ENCODE measurements around the gene CAND1.

Gene CAND1

GRCh38 chr12:67263471-67263870 lies 5.7 kb upstream of the CAND1 start:
- H3K27me3 ChIP-seq (ENCODE audit: control insufficient read depth, insufficient read depth, low read length): no peaks in the 10 kb centered on the region
- no peak overlapping the region for H3K27ac ChIP-seq (ENCODE audit: low read length)
- H3K4me3 ChIP-seq (ENCODE audit: low read length): no peak overlapping the region
- no peaks in the 10 kb centered on the region for H3K4me1 ChIP-seq (ENCODE audit: control insufficient read depth, low read depth, low read length)
- H3K9ac ChIP-seq (ENCODE audit: low read length): no peak overlapping the region
- no peaks in the 10 kb centered on the region for H3K36me3 ChIP-seq (ENCODE audit: control insufficient read depth, low read depth, low read length)
- no peaks in the 10 kb centered on the region for H3K9me3 ChIP-seq (ENCODE audit: control insufficient read depth, low read depth, low read length)

- Histone ChIP-seq H3K9ac (ENCODE audit: low read length) (peak overlapping the region; percentile 90), H3K4me3 (ENCODE audit: low read length) (peak overlapping the region; percentile 73), H3K4me1 (ENCODE audit: control insufficient read depth, low read depth, low read length) (peaks cover 11% of the 10 kb centered on the region), H3K9me3 (ENCODE audit: control insufficient read depth, low read depth, low read length) (no peaks in the 10 kb centered on the region), H3K27me3 (ENCODE audit: control insufficient read depth, insufficient read depth, low read length) (no peaks in the 10 kb centered on the region), H3K36me3 (ENCODE audit: control insufficient read depth, low read depth, low read length) (no peaks in the 10 kb centered on the region), H3K27ac (ENCODE audit: low read length) (peak overlapping the region; percentile 80)
Observed at GRCh38 chr12:67268335-67268895, 743 bp upstream of the CAND1 start.

- Histone ChIP-seq H3K4me1 (ENCODE audit: control insufficient read depth, low read depth, low read length) (peaks cover 11% of the 10 kb centered on the region), H3K9ac (ENCODE audit: low read length) (peak overlapping the region; percentile 90), H3K27me3 (ENCODE audit: control insufficient read depth, insufficient read depth, low read length) (no peaks in the 10 kb centered on the region), H3K4me3 (ENCODE audit: low read length) (peak overlapping the region; percentile 73), H3K27ac (ENCODE audit: low read length) (peak overlapping the region; percentile 80), H3K36me3 (ENCODE audit: control insufficient read depth, low read depth, low read length) (peaks cover 8% of the 10 kb centered on the region), H3K9me3 (ENCODE audit: control insufficient read depth, low read depth, low read length) (no peaks in the 10 kb centered on the region)
Observed at GRCh38 chr12:67269633-67270573, 745 bp downstream of the CAND1 start.

- Histone ChIP-seq H3K9ac (ENCODE audit: low read length) (peak overlapping the region; percentile 90), H3K9me3 (ENCODE audit: control insufficient read depth, low read depth, low read length) (no peaks in the 10 kb centered on the region), H3K4me3 (ENCODE audit: low read length) (peak overlapping the region; percentile 73), H3K27ac (ENCODE audit: low read length) (no peak overlapping the region), H3K27me3 (ENCODE audit: control insufficient read depth, insufficient read depth, low read length) (no peaks in the 10 kb centered on the region), H3K4me1 (ENCODE audit: control insufficient read depth, low read depth, low read length) (peaks cover 11% of the 10 kb centered on the region), H3K36me3 (ENCODE audit: control insufficient read depth, low read depth, low read length) (peaks cover 8% of the 10 kb centered on the region)
Observed at GRCh38 chr12:67270622-67271021, 1.5 kb downstream of the CAND1 start.

- Histone ChIP-seq H3K9ac (ENCODE audit: low read length) (no peak overlapping the region), H3K9me3 (ENCODE audit: control insufficient read depth, low read depth, low read length) (no peaks in the 10 kb centered on the region), H3K27ac (ENCODE audit: low read length) (no peak overlapping the region), H3K4me1 (ENCODE audit: control insufficient read depth, low read depth, low read length) (peaks cover 11% of the 10 kb centered on the region), H3K4me3 (ENCODE audit: low read length) (peak overlapping the region; percentile 73), H3K27me3 (ENCODE audit: control insufficient read depth, insufficient read depth, low read length) (no peaks in the 10 kb centered on the region), H3K36me3 (ENCODE audit: control insufficient read depth, low read depth, low read length) (peaks cover 8% of the 10 kb centered on the region)
Observed at GRCh38 chr12:67271976-67272375, 2.8 kb downstream of the CAND1 start.

GRCh38 chr12:67274186-67274585 lies 5.0 kb downstream of the CAND1 start:
- no peaks in the 10 kb centered on the region for H3K27me3 ChIP-seq (ENCODE audit: control insufficient read depth, insufficient read depth, low read length)
- H3K9me3 ChIP-seq (ENCODE audit: control insufficient read depth, low read depth, low read length): no peaks in the 10 kb centered on the region
- peaks cover 8% of the 10 kb centered on the region for H3K36me3 ChIP-seq (ENCODE audit: control insufficient read depth, low read depth, low read length)
- H3K27ac ChIP-seq (ENCODE audit: low read length): no peak overlapping the region
- peaks cover 11% of the 10 kb centered on the region for H3K4me1 ChIP-seq (ENCODE audit: control insufficient read depth, low read depth, low read length)
- no peak overlapping the region for H3K9ac ChIP-seq (ENCODE audit: low read length)
- no peak overlapping the region for H3K4me3 ChIP-seq (ENCODE audit: low read length)

GRCh38 chr12:67275380-67275913 lies 6.3 kb downstream of the CAND1 start:
- no peaks in the 10 kb centered on the region for H3K9me3 ChIP-seq (ENCODE audit: control insufficient read depth, low read depth, low read length)
- H3K4me3 ChIP-seq (ENCODE audit: low read length): no peak overlapping the region
- peaks cover 11% of the 10 kb centered on the region for H3K4me1 ChIP-seq (ENCODE audit: control insufficient read depth, low read depth, low read length)
- no peak overlapping the region for H3K27ac ChIP-seq (ENCODE audit: low read length)
- H3K27me3 ChIP-seq (ENCODE audit: control insufficient read depth, insufficient read depth, low read length): no peaks in the 10 kb centered on the region
- no peak overlapping the region for H3K9ac ChIP-seq (ENCODE audit: low read length)
- H3K36me3 ChIP-seq (ENCODE audit: control insufficient read depth, low read depth, low read length): peaks cover 8% of the 10 kb centered on the region

GRCh38 chr12:67276421-67276820 lies 7.3 kb downstream of the CAND1 start:
- Histone ChIP-seq H3K9me3 (ENCODE audit: control insufficient read depth, low read depth, low read length) (no peaks in the 10 kb centered on the region), H3K27me3 (ENCODE audit: control insufficient read depth, insufficient read depth, low read length) (no peaks in the 10 kb centered on the region), H3K4me1 (ENCODE audit: control insufficient read depth, low read depth, low read length) (peaks cover 4% of the 10 kb centered on the region), H3K27ac (ENCODE audit: low read length) (no peak overlapping the region), H3K4me3 (ENCODE audit: low read length) (no peak overlapping the region), H3K36me3 (ENCODE audit: control insufficient read depth, low read depth, low read length) (peaks cover 8% of the 10 kb centered on the region), H3K9ac (ENCODE audit: low read length) (no peak overlapping the region)

GRCh38 chr12:67279637-67280036 lies 10.5 kb downstream of the CAND1 start:
- Histone ChIP-seq H3K4me3 (ENCODE audit: low read length) (no peak overlapping the region), H3K4me1 (ENCODE audit: control insufficient read depth, low read depth, low read length) (no peaks in the 10 kb centered on the region), H3K36me3 (ENCODE audit: control insufficient read depth, low read depth, low read length) (peaks cover 15% of the 10 kb centered on the region), H3K9ac (ENCODE audit: low read length) (no peak overlapping the region), H3K9me3 (ENCODE audit: control insufficient read depth, low read depth, low read length) (no peaks in the 10 kb centered on the region), H3K27me3 (ENCODE audit: control insufficient read depth, insufficient read depth, low read length) (no peaks in the 10 kb centered on the region), H3K27ac (ENCODE audit: low read length) (no peak overlapping the region)

- Histone ChIP-seq H3K9ac (ENCODE audit: low read length) (no peak overlapping the region), H3K4me3 (ENCODE audit: low read length) (no peak overlapping the region), H3K9me3 (ENCODE audit: control insufficient read depth, low read depth, low read length) (no peaks in the 10 kb centered on the region), H3K27me3 (ENCODE audit: control insufficient read depth, insufficient read depth, low read length) (no peaks in the 10 kb centered on the region), H3K4me1 (ENCODE audit: control insufficient read depth, low read depth, low read length) (no peaks in the 10 kb centered on the region), H3K36me3 (ENCODE audit: control insufficient read depth, low read depth, low read length) (peaks cover 17% of the 10 kb centered on the region), H3K27ac (ENCODE audit: low read length) (no peak overlapping the region)
Observed at GRCh38 chr12:67280088-67280487, 10.9 kb downstream of the CAND1 start.

- H3K27me3 ChIP-seq (ENCODE audit: control insufficient read depth, insufficient read depth, low read length): no peaks in the 10 kb centered on the region
- no peaks in the 10 kb centered on the region for H3K4me1 ChIP-seq (ENCODE audit: control insufficient read depth, low read depth, low read length)
- H3K36me3 ChIP-seq (ENCODE audit: control insufficient read depth, low read depth, low read length): peaks cover 17% of the 10 kb centered on the region
- H3K27ac ChIP-seq (ENCODE audit: low read length): no peak overlapping the region
- H3K9me3 ChIP-seq (ENCODE audit: control insufficient read depth, low read depth, low read length): no peaks in the 10 kb centered on the region
- no peak overlapping the region for H3K9ac ChIP-seq (ENCODE audit: low read length)
- H3K4me3 ChIP-seq (ENCODE audit: low read length): no peak overlapping the region
Observed at GRCh38 chr12:67280572-67280971, 11.4 kb downstream of the CAND1 start.

All from iPS-18a (cell line).